Upper lobe of right lung (tissue), 1 donor: ENCODE results near the gene ANO4. TPM values are rescaled to one million over a fixed set of nuclear protein-coding genes. Genes with fewer than 3 reads are reported as not detected.

Experiments used
- ATAC-seq: fragments of 200-7000 bp; cut with Tn5 transposase; one replicate; pipeline ENCODE4 v1.9.1; 2020; ENCODE audit warnings: mild to moderate bottlenecking, moderate library complexity
- DNase-seq: peaks from one replicate; pipeline ENCODE4 v3.0.0-alpha.2; 2020
- H3K27ac ChIP-seq: fragments of 200-600 bp; one replicate; pipeline ENCODE4 v1.8.0; 2022
- H3K27me3 ChIP-seq: fragments of 200-600 bp; one replicate; pipeline ENCODE4 v1.8.0; 2022; ENCODE audit warnings: mild to moderate bottlenecking
- H3K36me3 ChIP-seq: fragments of 200-600 bp; one replicate; pipeline ENCODE4 v1.8.0; 2022
- H3K4me1 ChIP-seq: fragments of 200-600 bp; one replicate; pipeline ENCODE4 v1.8.0; 2022
- H3K4me3 ChIP-seq: fragments of 200-600 bp; one replicate; pipeline ENCODE4 v1.8.0; 2022; ENCODE audit warnings: mild to moderate bottlenecking
- H3K9me3 ChIP-seq: fragments of 200-600 bp; one replicate; pipeline ENCODE4 v1.8.0; 2022
- CTCF ChIP-seq: fragments of 200-600 bp; IDR thresholded peaks from one replicate; pipeline ENCODE4 v1.8.0; 2022; ENCODE audit warnings: antibody characterized with exemption
- intact Hi-C: fragments of 100-400 bp; cut with DNase I; formaldehyde crosslinking; loops from one replicate; pipeline ENCODE4 v1.11.0; 2022
- total RNA-seq: library from RNA; stranded (reverse); fragmentation: NEBNext Ultra II Directional; extraction: Animal tissue kit (Norgen Biotek cat#: 25700); gene quantifications from one replicate; pipeline ENCODE4 v1.2.1, GENCODE V29; 2021
- donor health status: DM: no; HTN: yes; CAD: no; lungs with severe emphysema.

Gene ANO4
- total RNA-seq, 1 donor from 2014 or later = 0.38 TPM

GRCh38 chr12:100801320-100801719, 6.7 kb downstream of the ANO4 start:
- no peaks in the 10 kb centered on the region for H3K27me3 ChIP-seq
- ATAC-seq (no peak), DNase-seq (no peak)
- no peaks in the 10 kb centered on the region for H3K4me1 ChIP-seq
- H3K9me3 ChIP-seq = no peaks in the 10 kb centered on the region
- no peak for TF ChIP-seq CTCF
- no peak overlapping the region for H3K27ac ChIP-seq
- intact Hi-C loops = no loop called here
- no peaks in the 10 kb centered on the region for H3K36me3 ChIP-seq
- no peak overlapping the region for H3K4me3 ChIP-seq

DNA sequence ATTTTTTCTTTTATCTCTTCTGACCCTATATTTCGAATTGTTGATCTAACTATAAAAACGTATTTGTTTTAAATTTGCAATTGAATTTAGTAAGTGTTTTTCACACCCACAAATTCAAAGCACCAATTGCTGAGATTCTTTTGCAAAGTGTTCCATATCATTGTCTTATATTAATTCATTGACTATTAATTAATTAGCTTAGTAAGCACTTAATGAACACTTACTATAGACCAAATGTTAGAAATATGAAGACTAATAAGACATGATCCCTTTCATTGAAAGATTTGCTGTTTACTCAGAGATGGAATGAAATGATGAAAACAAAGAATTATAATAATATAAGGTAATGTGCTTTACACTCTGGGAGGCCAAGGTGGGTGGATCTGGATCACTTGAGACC, 14.2 kb downstream of the ANO4 start:
- no peaks in the 10 kb centered on the region for H3K27me3 ChIP-seq
- intact Hi-C loops = no loop called here
- no peak overlapping the region for H3K27ac ChIP-seq
- H3K9me3 ChIP-seq = no peaks in the 10 kb centered on the region
- H3K4me1 ChIP-seq = no peaks in the 10 kb centered on the region
- H3K4me3 ChIP-seq = no peak overlapping the region
- DNase-seq = no peak
- TF ChIP-seq CTCF = no peak
- ATAC-seq = no peak
- H3K36me3 ChIP-seq = no peaks in the 10 kb centered on the region

GRCh38 chr12:100820314-100820713, 25.7 kb downstream of the ANO4 start:
- no peak for TF ChIP-seq CTCF
- no peaks in the 10 kb centered on the region for H3K27me3 ChIP-seq
- no peaks in the 10 kb centered on the region for H3K4me1 ChIP-seq
- ATAC-seq (no peak), DNase-seq (no peak)
- H3K4me3 ChIP-seq = no peak overlapping the region
- intact Hi-C loops = no loop called here
- H3K27ac ChIP-seq = no peak overlapping the region
- no peaks in the 10 kb centered on the region for H3K9me3 ChIP-seq
- no peaks in the 10 kb centered on the region for H3K36me3 ChIP-seq

GRCh38 chr12:100823963-100824362, 29.4 kb downstream of the ANO4 start:
- no peaks in the 10 kb centered on the region for H3K36me3 ChIP-seq
- no peaks in the 10 kb centered on the region for H3K9me3 ChIP-seq
- intact Hi-C loops = no loop called here
- H3K27ac ChIP-seq = no peak overlapping the region
- H3K4me1 ChIP-seq = no peaks in the 10 kb centered on the region
- no peak for TF ChIP-seq CTCF
- DNase-seq = no peak
- no peak for ATAC-seq
- no peak overlapping the region for H3K4me3 ChIP-seq
- H3K27me3 ChIP-seq = no peaks in the 10 kb centered on the region

- no peaks in the 10 kb centered on the region for H3K36me3 ChIP-seq
- no peak overlapping the region for H3K27ac ChIP-seq
- ATAC-seq (no peak), DNase-seq (no peak)
- no peaks in the 10 kb centered on the region for H3K27me3 ChIP-seq
- no peak overlapping the region for H3K4me3 ChIP-seq
- intact Hi-C loops = no loop called here
- no peaks in the 10 kb centered on the region for H3K9me3 ChIP-seq
- no peak for TF ChIP-seq CTCF
- no peaks in the 10 kb centered on the region for H3K4me1 ChIP-seq
Measured at GRCh38 chr12:100824476-100824875, 29.9 kb downstream of the ANO4 start.

DNA sequence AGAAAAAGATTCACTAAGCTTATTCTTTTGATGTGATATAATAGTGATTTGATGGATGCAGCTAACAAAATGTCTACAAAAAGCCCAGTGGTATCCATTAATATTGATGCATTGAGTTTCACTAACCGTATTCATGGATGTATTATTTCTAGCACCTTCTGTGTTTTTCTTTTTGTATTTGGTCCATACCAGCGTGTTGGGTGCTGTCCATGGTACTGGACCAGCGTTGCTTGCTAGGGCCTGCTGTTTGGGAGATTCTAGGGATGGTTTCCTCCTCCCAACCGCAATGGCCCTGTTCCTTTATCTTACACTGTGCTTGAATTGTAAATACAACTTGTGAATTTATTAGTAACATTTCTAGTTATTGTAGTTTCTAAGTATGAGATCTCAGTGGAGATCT, 31.7 kb downstream of the ANO4 start:
- Histone ChIP-seq H3K9me3 (no peaks in the 10 kb centered on the region), H3K27me3 (no peaks in the 10 kb centered on the region), H3K36me3 (no peaks in the 10 kb centered on the region), H3K4me3 (no peak overlapping the region), H3K4me1 (no peaks in the 10 kb centered on the region), H3K27ac (no peak overlapping the region)
- ATAC-seq (peak; percentile 41), DNase-seq (peak; percentile 64)
- no peak for TF ChIP-seq CTCF
- intact Hi-C loops = no loop called here
